Neuronal stem cell (in vitro differentiated cells): ENCODE data around the gene HEATR9.

Source experiments
- DNase-seq: peaks from one replicate; pipeline ENCODE4 v3.0.0-alpha.2; 2013; ENCODE audit warnings: low spot score
- H2AFZ ChIP-seq: one replicate; pipeline ENCODE4 v1.6.1; 2013; ENCODE audit warnings: mild to moderate bottlenecking, low read length, inconsistent platforms
- H2AK5ac ChIP-seq: 2 replicates; pipeline ENCODE4 v1.6.1; 2013; ENCODE audit warnings: low read depth, mild to moderate bottlenecking, inconsistent platforms, low read length, moderate library complexity, mixed read lengths
- H2BK120ac ChIP-seq: 2 replicates; pipeline ENCODE4 v1.6.1; 2013; ENCODE audit warnings: low read depth, mild to moderate bottlenecking, inconsistent platforms, low read length, moderate library complexity, mixed read lengths
- H2BK12ac ChIP-seq: one replicate; pipeline ENCODE4 v1.6.1; 2013; ENCODE audit warnings: low read length, inconsistent platforms
- H2BK15ac ChIP-seq: 2 replicates; pipeline ENCODE4 v1.6.1; 2013; ENCODE audit warnings: mild to moderate bottlenecking, low read length, inconsistent platforms, mixed read lengths
- H2BK5ac ChIP-seq: one replicate; pipeline ENCODE4 v1.6.1; 2013; ENCODE audit warnings: inconsistent platforms, mild to moderate bottlenecking, low read length, moderate library complexity
- H3K14ac ChIP-seq: one replicate; pipeline ENCODE4 v1.6.1; 2013; ENCODE audit warnings: low read length, inconsistent platforms
- H3K18ac ChIP-seq: 2 replicates; pipeline ENCODE4 v1.6.1; 2013; ENCODE audit warnings: low read length, inconsistent platforms
- H3K23ac ChIP-seq: 2 replicates; pipeline ENCODE4 v1.6.1; 2013; ENCODE audit warnings: low read depth, mild to moderate bottlenecking, mixed read lengths, low read length, inconsistent platforms; ENCODE audit not compliant: poor library complexity
- H3K27ac ChIP-seq: replicated peaks from 3 replicates; pipeline ENCODE4 v1.5.1; 2013; ENCODE audit warnings: low read length, inconsistent platforms
- H3K27me3 ChIP-seq, 3 experiments: 2 replicates each; pipeline ENCODE4 v1.6.1; 2013; ENCODE audit warnings: low read length in 3 of 3, mild to moderate bottlenecking in 2 of 3, inconsistent platforms in 1 of 3, low read depth in 1 of 3, mixed read lengths in 1 of 3, moderate library complexity in 1 of 3; ENCODE audit not compliant: control insufficient read depth in 3 of 3, insufficient read depth in 3 of 3
- H3K36me3 ChIP-seq, 2 donors: replicated peaks in 1 of 2; 2 replicates each; pipeline ENCODE4 v1.6.1; 2013; ENCODE audit warnings: low read length in 2 of 2; ENCODE audit not compliant: control insufficient read depth in 2 of 2, insufficient read depth in 2 of 2
- H3K4ac ChIP-seq: 2 replicates; pipeline ENCODE4 v1.6.1; 2013; ENCODE audit warnings: inconsistent platforms, mild to moderate bottlenecking, low read length, moderate library complexity
- H3K4me1 ChIP-seq, 2 donors: 1 replicate in 1 of 2; 2 replicates in 1 of 2; pipeline ENCODE4 v1.6.1; 2013; ENCODE audit warnings: low read length in 2 of 2, low read depth in 1 of 2; ENCODE audit not compliant: control insufficient read depth in 2 of 2, insufficient read depth in 1 of 2
- H3K4me2 ChIP-seq: one replicate; pipeline ENCODE4 v1.6.1; 2013; ENCODE audit warnings: mild to moderate bottlenecking, low read length, inconsistent platforms; ENCODE audit not compliant: insufficient read depth, poor library complexity, severe bottlenecking
- H3K4me3 ChIP-seq, 2 donors: 2 replicates each; pipeline ENCODE4 v1.5.1; 2013; ENCODE audit warnings: low read length in 2 of 2, mild to moderate bottlenecking in 2 of 2, inconsistent platforms in 1 of 2, moderate library complexity in 1 of 2
- H3K79me1 ChIP-seq: one replicate; pipeline ENCODE4 v1.6.1; 2013; ENCODE audit warnings: low read depth, mild to moderate bottlenecking, inconsistent platforms, low read length, moderate library complexity
- H3K9ac ChIP-seq: one replicate; pipeline ENCODE4 v1.6.1; 2013; ENCODE audit warnings: mild to moderate bottlenecking, low read depth, low read length, inconsistent platforms; ENCODE audit not compliant: poor library complexity
- H3K9me3 ChIP-seq, 2 donors: replicated peaks in 1 of 2; 2 replicates each; pipeline versions ENCODE3 to v1.6.1; 2013; ENCODE audit warnings: low read length in 2 of 2, mild to moderate bottlenecking in 2 of 2, inconsistent platforms in 1 of 2, low read depth in 1 of 2, mixed read lengths in 1 of 2, moderate library complexity in 1 of 2; ENCODE audit not compliant: control insufficient read depth in 2 of 2, insufficient read depth in 1 of 2
- H4K8ac ChIP-seq: one replicate; pipeline ENCODE4 v1.6.1; 2013; ENCODE audit warnings: low read depth, mild to moderate bottlenecking, inconsistent platforms, low read length, moderate library complexity
- H4K91ac ChIP-seq: one replicate; pipeline ENCODE4 v1.6.1; 2013; ENCODE audit warnings: low read length, low read depth, mild to moderate bottlenecking, inconsistent platforms; ENCODE audit not compliant: poor library complexity
- WGBS, 2 donors: extraction: QIAGEN DNeasy Blood & Tissue Kit; methylation state at CpG; one replicate each; pipeline ENCODE4 v1.1.7; 2013; ENCODE audit warnings: missing lambda C conversion rate in 2 of 2, mixed read lengths in 1 of 2; ENCODE audit not compliant: insufficient read length in 2 of 2, insufficient replicate concordance in 1 of 2; ENCODE audit errors: extremely low coverage in 2 of 2; 5-methylcytosine and 5-hydroxymethylcytosine counted together

The HEATR9 gene

GRCh38 chr17:35819455-35819854 lies 49.2 kb downstream of the HEATR9 start:
- H4K8ac ChIP-seq: no peak overlapping the region
- H3K9me3 ChIP-seq: peaks cover 0 to 2% of the 10 kb centered on the region in 2 donors
- H2BK5ac ChIP-seq: no peak overlapping the region
- no peak overlapping the region for H2AK5ac ChIP-seq
- DNase-seq: no peak
- no peak overlapping the region for H3K14ac ChIP-seq
- H3K23ac ChIP-seq: no peak overlapping the region
- H3K27me3 ChIP-seq: no peaks in the 10 kb centered on the region
- H3K9ac ChIP-seq: no peak overlapping the region
- H3K27ac ChIP-seq: no peak overlapping the region
- H2BK120ac ChIP-seq: no peak overlapping the region
- no peak overlapping the region for H3K4me2 ChIP-seq
- H3K36me3 ChIP-seq: peaks cover 20 to 100% of the 10 kb centered on the region in 2 donors
- H3K79me1 ChIP-seq: peaks cover 6% of the 10 kb centered on the region
- H2AFZ ChIP-seq: no peak overlapping the region
- H2BK12ac ChIP-seq: no peak overlapping the region
- H3K4me1 ChIP-seq: no peaks in the 10 kb centered on the region
- no CpG with 5 or more reads among the region's 1 CpG for WGBS, 2 donors
- H3K18ac ChIP-seq: no peak overlapping the region
- no peak overlapping the region for H3K4me3 ChIP-seq
- H4K91ac ChIP-seq: no peak overlapping the region
- no peak overlapping the region for H2BK15ac ChIP-seq
- H3K4ac ChIP-seq: no peak overlapping the region

DNA sequence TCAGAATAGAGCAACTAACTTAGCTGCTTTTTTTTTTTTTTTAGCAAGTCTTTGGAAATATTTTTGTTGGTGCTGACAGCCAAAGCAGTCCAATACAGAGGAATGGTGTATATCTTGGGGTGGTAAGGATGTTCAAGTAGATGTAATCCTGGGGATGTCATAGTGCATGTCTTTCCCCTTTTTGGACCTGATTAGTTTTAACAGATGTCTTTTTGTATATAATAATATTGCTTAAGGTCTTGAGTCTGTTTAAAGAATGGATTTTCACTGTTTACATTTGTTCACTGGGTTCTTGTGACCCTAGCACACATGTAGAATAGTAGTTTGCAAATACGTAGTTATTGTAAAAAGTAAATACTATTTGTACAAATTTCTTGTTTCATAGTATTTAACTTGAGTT lies 51.5 kb downstream of the HEATR9 start:
- no peak overlapping the region for H2BK120ac ChIP-seq
- H2BK12ac ChIP-seq: no peak overlapping the region
- no peak overlapping the region for H2AK5ac ChIP-seq
- no peaks in the 10 kb centered on the region for H3K4me1 ChIP-seq
- no peaks in the 10 kb centered on the region for H3K27me3 ChIP-seq
- no peak overlapping the region for H3K4ac ChIP-seq
- H4K91ac ChIP-seq: no peak overlapping the region
- no peak overlapping the region for H3K23ac ChIP-seq
- no peak overlapping the region for H4K8ac ChIP-seq
- H3K18ac ChIP-seq: no peak overlapping the region
- H2BK15ac ChIP-seq: no peak overlapping the region
- peaks cover 0 to 2% of the 10 kb centered on the region in 2 donors for H3K9me3 ChIP-seq
- DNase-seq: no peak
- H3K27ac ChIP-seq: no peak overlapping the region
- H3K36me3 ChIP-seq: peaks cover 12 to 100% of the 10 kb centered on the region in 2 donors
- no CpG with 5 or more reads among the region's 1 CpG for WGBS, 2 donors
- H3K4me2 ChIP-seq: no peak overlapping the region
- no peak overlapping the region for H3K14ac ChIP-seq
- H3K9ac ChIP-seq: no peak overlapping the region
- no peak overlapping the region for H2BK5ac ChIP-seq
- H3K79me1 ChIP-seq: peaks cover 6% of the 10 kb centered on the region
- no peak overlapping the region for H3K4me3 ChIP-seq
- no peak overlapping the region for H2AFZ ChIP-seq

GRCh38 chr17:35816723-35817122 lies 52.0 kb downstream of the HEATR9 start:
- Histone ChIP-seq H3K4me2 (no peak overlapping the region), H4K8ac (no peak overlapping the region), H3K27ac (no peak overlapping the region), H3K23ac (no peak overlapping the region), H2BK120ac (no peak overlapping the region), H2AK5ac (no peak overlapping the region), H3K79me1 (peaks cover 6% of the 10 kb centered on the region), H3K9me3 (peaks cover 0 to 2% of the 10 kb centered on the region in 2 donors), H2BK15ac (no peak overlapping the region), H2AFZ (no peak overlapping the region), H3K4me3 (no peak overlapping the region), H3K14ac (peak overlapping the region; percentile 9), H2BK5ac (no peak overlapping the region), H3K9ac (no peak overlapping the region), H3K18ac (no peak overlapping the region), H3K36me3 (peaks cover 12 to 100% of the 10 kb centered on the region in 2 donors), H3K4me1 (peaks cover 0 to 1% of the 10 kb centered on the region in 2 donors), H3K27me3 (no peaks in the 10 kb centered on the region), H3K4ac (no peak overlapping the region), H4K91ac (no peak overlapping the region), H2BK12ac (no peak overlapping the region)
- DNase-seq: no peak
- no CpG with 5 or more reads among the region's 5 CpGs for WGBS, 2 donors

DNA sequence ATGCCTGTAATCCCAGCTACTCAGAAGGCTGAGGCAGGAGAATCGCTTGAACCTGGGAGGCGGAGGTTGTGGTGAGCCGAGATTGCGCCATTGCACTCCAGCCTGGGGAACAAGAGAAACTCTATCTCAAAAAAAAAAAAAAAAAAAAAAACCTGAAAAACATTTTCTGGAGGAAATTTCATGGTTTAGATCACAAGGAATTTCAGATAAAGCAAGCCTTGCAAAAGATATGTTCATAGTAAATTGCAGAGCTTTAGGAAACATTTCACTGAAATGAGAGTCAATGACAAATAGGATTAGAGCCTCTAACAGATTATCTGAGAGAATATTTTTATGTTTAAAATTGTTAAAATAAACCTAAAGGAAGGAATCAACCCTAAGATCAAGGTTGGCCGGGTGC lies 56.2 kb downstream of the HEATR9 start:
- Histone ChIP-seq H3K27me3 (no peaks in the 10 kb centered on the region), H2AK5ac (no peak overlapping the region), H4K91ac (no peak overlapping the region), H2BK12ac (no peak overlapping the region), H3K79me1 (peaks cover 3% of the 10 kb centered on the region), H3K4me2 (no peak overlapping the region), H3K4me1 (peaks cover 2 to 17% of the 10 kb centered on the region in 2 donors), H3K23ac (no peak overlapping the region), H3K14ac (no peak overlapping the region), H4K8ac (no peak overlapping the region), H3K9me3 (no peaks in the 10 kb centered on the region), H2BK5ac (no peak overlapping the region), H3K4me3 (no peak overlapping the region), H2AFZ (no peak overlapping the region), H3K9ac (no peak overlapping the region), H3K27ac (no peak overlapping the region), H2BK120ac (no peak overlapping the region), H3K18ac (no peak overlapping the region), H2BK15ac (no peak overlapping the region), H3K4ac (no peak overlapping the region), H3K36me3 (peaks cover 7 to 74% of the 10 kb centered on the region in 2 donors)
- no CpG with 5 or more reads among the region's 5 CpGs for whole genome bisulfite sequencing, 2 donors
- no peak for DNase-seq
